HG03139 (cell line): ENCODE data around the gene PAK5.

ENCODE experiments used
- ATAC-seq: cut with Tn5 transposase; IDR thresholded peaks from one replicate; pipeline ENCODE4 v1.9.1; 2021; ENCODE audit not compliant: unreplicated experiment

PAK5 gene

GRCh38 chr20:9838378-9839295 is at the start of gene PAK5:
TSS of gene PAK5 (minus strand) at chr20:9839076. CDS start at chr20:9644328, 194,748 bp downstream.
- ATAC-seq, result no peak

GRCh38 chr20:9887706-9888105 is 48.8 kb upstream of the PAK5 start:
- no peak for ATAC-seq

- ATAC-seq, result no peak
Observed at GRCh38 chr20:9886227-9886626, 47.4 kb upstream of the PAK5 start.

- no peak for ATAC-seq
Observed at GRCh38 chr20:9884666-9885065, 45.8 kb upstream of the PAK5 start.

- ATAC-seq, result no peak
Observed at GRCh38 chr20:9884061-9884460, 45.2 kb upstream of the PAK5 start.

- no peak for ATAC-seq
Observed at GRCh38 chr20:9877932-9878495, 39.1 kb upstream of the PAK5 start.

- no peak for ATAC-seq
Observed at GRCh38 chr20:9867196-9867980, 28.5 kb upstream of the PAK5 start.

GRCh38 chr20:9852566-9852965 is 13.7 kb upstream of the PAK5 start:
- ATAC-seq, result no peak

- ATAC-seq, result no peak
Observed at GRCh38 chr20:9839626-9840025, 750 bp upstream of the PAK5 start.

GRCh38 chr20:9838035-9838377 is 870 bp downstream of the PAK5 start:
- ATAC-seq, result no peak

GRCh38 chr20:9837634-9838033 is 1.2 kb downstream of the PAK5 start:
- ATAC-seq, result no peak

GRCh38 chr20:9835302-9835701 is 3.6 kb downstream of the PAK5 start:
- ATAC-seq, result no peak

- ATAC-seq, result no peak
Observed at GRCh38 chr20:9831032-9831431, 7.8 kb downstream of the PAK5 start.

- no peak for ATAC-seq
Observed at GRCh38 chr20:9829835-9830234, 9.0 kb downstream of the PAK5 start.

GRCh38 chr20:9817654-9818053 is 21.2 kb downstream of the PAK5 start:
- ATAC-seq, result no peak

GRCh38 chr20:9815632-9816031 is 23.2 kb downstream of the PAK5 start:
- ATAC-seq, result no peak

GRCh38 chr20:9810738-9811137 is 28.1 kb downstream of the PAK5 start:
- ATAC-seq, result no peak

GRCh38 chr20:9809271-9809670 is 29.6 kb downstream of the PAK5 start:
- no peak for ATAC-seq

GRCh38 chr20:9808166-9808565 is 30.7 kb downstream of the PAK5 start:
- ATAC-seq, result no peak

- no peak for ATAC-seq
Observed at GRCh38 chr20:9807136-9807535, 31.7 kb downstream of the PAK5 start.

GRCh38 chr20:9800421-9800820 is 38.5 kb downstream of the PAK5 start:
- no peak for ATAC-seq

GRCh38 chr20:9794831-9795230 is 44.0 kb downstream of the PAK5 start:
- no peak for ATAC-seq
